LHCN-M2 (cell line): ENCODE results near the gene DDI1. TPM values are rescaled to one million over a fixed set of nuclear protein-coding genes. Genes with fewer than 3 reads are reported as not detected.

Experiments
- DNase-seq: peaks from one replicate; pipeline ENCODE4 v3.0.0-alpha.2; 2012; ENCODE audit warnings: low read depth
- polyA plus RNA-seq: library from polyadenylated mRNA; unstranded; fragments of >200 nt; gene quantifications from one replicate; pipeline ENCODE4 v1.2.1, GENCODE V29; 2012; ENCODE audit warnings: missing spikeins
- total RNA-seq: library from RNA; depleted of rRNA; stranded (reverse); fragments of >200 nt; gene quantifications from 2 replicates; pipeline ENCODE4 v1.2.3, GENCODE V29; 2014; rRNA removed

The DDI1 gene
- not detected in 2 replicates for total RNA-seq
- polyA plus RNA-seq = not detected

- no peak for DNase-seq
Measured at GRCh38 chr11:104036588-104036987, at the start of gene DDI1. TSS of gene DDI1 (plus strand) at chr11:104036640. CDS start at chr11:104036823, 183 bp downstream.

- no peak for DNase-seq
Measured at GRCh38 chr11:103987629-103988594, 48.5 kb upstream of the DDI1 start.

- peak; percentile 5 for DNase-seq
Measured at GRCh38 chr11:103988595-103988969, 47.9 kb upstream of the DDI1 start.

GRCh38 chr11:103993507-103993906 lies 42.9 kb upstream of the DDI1 start:
- no peak for DNase-seq

DNA sequence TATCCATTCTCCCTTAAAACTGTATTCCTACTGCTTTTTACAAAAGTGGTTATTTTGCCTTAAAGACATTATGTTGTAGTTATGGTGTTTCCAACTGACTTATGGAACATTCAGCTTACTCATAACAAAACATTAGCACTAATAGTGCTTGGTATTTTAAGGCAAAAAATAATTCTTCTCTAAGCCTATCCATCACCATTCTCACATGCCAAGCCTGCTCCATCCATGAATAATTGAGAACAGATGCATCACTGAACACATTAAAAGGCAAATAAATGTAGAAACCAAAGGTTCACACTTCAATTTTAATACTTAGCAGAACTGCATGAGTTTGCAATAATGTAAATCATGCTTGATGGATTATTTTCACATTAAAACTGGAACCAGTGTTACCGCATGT lies 42.3 kb upstream of the DDI1 start:
- DNase-seq = no peak

- no peak for DNase-seq
Measured at GRCh38 chr11:103994518-103994917, 41.9 kb upstream of the DDI1 start.

DNA sequence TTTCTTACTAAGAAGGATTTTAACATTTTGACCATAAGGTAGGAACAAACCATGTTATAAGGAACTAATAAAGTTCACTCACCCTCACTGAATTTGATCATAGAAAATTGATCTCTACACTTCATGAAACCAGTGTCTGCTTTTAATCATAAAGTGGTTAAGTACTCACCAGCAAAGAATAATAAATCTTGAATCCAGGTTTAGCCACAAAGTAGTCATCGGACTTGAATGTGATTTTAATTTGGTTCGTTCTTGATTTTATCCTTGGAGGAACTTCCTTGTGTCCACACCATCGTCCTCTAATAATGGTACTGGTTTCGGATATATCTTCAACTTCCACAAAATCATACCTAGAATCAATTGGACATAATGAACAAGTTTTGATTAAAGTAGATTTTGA lies 40.5 kb upstream of the DDI1 start:
- DNase-seq = no peak

DNA sequence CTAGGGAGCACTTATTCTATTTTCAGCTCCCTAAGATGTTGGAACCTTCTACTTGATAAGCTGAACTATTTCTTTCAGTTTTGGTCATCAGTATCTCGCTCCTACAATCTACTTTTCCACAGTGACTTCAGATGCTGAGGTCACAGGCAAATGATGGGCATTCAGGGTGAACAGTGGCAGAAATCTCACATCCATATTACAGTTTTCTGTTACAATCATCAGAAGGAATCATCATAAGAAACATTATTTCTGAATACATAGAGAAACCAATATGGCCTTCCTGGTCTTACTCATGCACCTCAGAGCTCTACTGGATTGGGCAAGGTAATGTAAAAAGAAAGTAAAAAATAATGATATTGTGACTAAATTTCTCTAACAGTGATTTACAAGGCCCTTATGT lies 39.4 kb upstream of the DDI1 start:
- no peak for DNase-seq

GRCh38 chr11:103998826-103999508 lies 37.5 kb upstream of the DDI1 start:
- no peak for DNase-seq

DNA sequence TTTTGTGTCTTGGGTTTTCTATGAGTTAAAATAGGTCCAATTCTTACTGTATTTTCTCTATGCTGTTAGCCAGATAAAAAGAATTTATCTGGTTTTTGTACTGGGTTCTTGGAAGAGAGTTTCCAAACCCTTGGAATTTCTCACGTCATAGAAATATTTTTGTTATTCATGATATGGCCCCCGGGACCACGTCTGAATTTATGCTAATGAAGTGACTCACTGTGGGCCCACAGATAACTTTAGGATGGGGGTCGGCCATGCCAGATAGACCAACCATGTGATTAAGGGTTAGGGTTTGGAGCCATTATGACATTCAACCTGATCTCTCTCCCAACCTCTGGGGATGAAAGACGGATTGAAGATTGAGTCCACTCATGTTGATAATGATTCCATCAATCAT lies 35.6 kb upstream of the DDI1 start:
- no peak for DNase-seq

- DNase-seq = no peak
Measured at GRCh38 chr11:104001561-104002056, 34.8 kb upstream of the DDI1 start.

GRCh38 chr11:104003491-104003890 lies 32.9 kb upstream of the DDI1 start:
- peak; percentile 16 for DNase-seq

DNA sequence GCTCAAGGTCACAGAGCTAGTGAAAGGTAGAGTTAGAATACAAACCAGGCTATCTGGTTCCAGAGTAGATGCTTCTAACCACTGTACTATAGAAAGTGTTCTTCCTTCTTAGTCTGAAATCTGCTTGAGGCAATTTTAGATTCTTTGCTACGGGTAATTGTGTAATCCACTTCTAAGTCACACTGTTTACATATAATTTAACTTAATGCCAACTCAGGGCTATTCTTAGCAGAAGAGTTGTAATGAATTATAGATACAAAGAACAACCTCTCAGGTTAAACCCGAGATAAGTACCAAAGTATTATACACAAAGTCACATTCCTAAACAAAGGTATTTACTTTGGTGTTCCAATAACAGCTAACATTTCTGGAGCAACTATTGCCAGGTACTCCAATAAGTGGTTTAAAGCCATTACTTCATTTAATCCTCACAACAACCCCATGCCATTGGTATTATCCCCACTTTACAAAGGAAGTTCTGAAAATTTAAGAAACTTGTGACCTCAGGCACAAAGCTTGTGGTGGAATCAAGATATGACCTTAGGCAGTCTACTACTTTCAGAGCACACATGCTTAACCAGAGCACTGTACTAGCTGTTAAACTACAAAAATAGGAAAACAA lies 31.1 kb upstream of the DDI1 start:
- DNase-seq = no peak

DNA sequence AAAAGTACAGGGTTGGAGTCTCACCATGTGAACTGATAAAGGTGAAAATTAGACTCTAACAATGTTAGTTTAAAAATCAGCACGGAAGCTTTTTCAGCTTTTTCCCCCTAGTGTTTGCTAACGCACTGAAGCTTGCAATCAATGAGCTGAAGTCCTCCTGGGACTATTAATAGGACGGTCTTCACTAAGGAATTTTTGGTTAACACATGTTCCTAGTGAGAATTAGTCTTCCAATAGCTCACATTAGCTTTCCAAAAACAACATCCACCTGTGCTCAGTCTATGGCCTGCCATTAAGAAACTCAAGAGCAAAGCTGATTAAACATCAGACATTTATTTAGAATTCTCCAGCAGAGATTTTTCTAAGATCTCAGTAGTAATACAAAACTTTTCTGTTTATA lies 26.7 kb upstream of the DDI1 start:
- DNase-seq = no peak

DNA sequence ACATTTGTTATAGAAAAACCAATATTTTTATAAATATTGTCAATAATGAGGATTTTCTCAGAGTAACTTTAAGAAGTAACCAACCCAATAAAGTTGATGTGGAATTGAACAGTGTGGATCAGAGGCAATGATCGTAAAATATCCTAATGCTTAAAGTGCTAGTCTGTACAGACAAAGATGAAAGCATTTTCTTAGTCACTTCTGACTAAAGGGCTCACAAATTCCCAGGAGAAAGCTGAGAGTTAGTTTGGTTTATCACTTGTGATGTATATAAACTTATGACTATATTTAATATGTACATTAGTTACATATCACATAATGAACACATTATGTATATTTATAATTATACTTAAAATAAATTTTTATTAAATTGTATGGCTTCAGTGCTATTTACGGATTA lies 25.4 kb upstream of the DDI1 start:
- DNase-seq = no peak

DNA sequence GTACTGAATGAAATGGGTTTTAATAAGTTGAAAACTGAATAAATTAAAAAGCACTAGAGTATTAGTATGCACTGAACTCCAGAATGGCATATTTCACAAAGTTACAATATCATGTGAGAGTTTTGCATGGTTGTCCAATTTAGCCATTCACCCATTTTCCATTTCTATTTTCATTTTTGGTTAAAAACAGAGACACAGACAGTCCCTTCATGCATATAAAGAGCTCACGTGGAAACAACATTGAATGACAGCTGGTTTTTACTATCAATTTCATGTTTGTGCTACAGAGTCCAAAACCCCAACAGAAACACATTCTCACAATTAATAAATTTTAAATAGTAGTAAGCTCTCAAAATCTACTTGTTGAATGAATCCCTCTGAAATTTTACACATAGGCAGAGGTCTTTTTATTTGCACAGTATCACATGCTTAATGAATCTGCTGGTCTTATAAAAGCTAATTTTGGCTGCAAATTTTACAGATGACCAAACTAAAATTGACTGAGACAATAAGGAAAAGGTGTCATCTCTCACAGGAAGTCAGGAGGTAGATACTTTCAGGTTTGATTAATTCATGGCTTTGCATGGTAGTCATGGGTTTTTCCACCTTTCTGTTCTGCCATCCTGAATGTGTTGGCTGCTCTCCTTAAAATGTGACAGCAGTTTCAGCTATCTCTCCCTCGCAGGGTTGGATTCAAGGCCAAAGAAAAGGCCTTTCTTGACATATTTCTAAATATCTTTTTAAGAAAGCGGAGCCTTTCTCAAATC lies 20.6 kb upstream of the DDI1 start:
- no peak for DNase-seq

DNA sequence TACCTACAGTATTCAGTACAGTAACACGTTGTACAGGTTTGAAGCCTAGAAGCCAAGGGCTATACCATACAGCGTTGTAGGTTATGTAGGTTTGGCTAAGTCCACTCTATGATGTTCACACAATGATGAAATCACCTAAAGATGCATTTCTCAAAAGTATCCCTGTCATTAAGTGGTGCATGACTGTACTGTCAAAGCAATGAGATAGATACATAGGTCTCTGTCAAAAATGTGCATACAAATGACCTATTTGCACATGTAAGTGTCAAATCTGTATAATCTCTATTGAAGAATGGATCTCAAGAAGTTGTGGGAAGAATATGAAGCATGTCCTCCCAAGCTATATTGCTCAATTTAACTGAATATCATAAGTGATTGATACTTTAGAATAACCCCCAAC lies 11.9 kb upstream of the DDI1 start:
- no peak for DNase-seq

- peak; percentile 4 for DNase-seq
Measured at GRCh38 chr11:104028476-104029263, 7.8 kb upstream of the DDI1 start.

- DNase-seq = peak; percentile 9
Measured at GRCh38 chr11:104033134-104033533, 3.3 kb upstream of the DDI1 start.

DNA sequence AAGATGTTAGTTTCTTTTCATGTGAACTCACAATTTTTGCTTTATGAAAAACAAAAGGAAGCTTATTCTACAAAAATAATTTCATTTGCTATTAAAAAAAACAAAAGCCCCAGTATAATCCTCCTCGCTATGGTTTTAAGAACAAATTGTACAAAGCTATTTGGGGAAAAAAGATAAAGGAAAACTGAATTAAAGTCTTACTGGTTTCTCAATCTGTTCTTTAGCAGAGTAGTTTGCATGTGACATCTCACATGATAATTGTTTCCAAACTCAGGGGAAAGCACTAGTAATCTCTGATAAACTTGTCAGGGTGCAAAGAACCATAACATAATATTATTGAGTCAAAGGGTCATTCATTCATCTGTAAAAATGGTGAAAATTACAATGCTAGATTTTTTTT lies 2.9 kb upstream of the DDI1 start:
- DNase-seq = no peak

DNA sequence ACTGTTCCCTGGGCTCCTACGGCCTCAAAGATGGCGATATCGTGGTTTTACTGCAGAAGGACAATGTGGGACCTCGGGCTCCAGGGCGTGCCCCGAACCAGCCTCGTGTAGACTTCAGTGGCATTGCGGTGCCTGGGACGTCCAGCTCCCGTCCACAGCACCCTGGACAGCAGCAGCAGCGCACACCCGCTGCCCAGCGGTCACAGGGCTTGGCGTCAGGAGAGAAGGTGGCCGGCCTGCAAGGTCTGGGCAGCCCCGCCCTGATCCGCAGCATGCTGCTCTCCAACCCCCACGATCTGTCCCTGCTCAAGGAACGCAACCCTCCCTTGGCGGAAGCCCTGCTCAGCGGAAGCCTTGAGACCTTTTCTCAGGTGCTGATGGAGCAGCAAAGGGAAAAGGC lies 555 bp downstream of the DDI1 start:
- DNase-seq = no peak
